ENCODE data around the gene C17orf107. TPM values are rescaled to one million over a fixed set of nuclear protein-coding genes. Genes with fewer than 3 reads are reported as not detected.
"Not testable (repeated sequence)": the region's sequence is repeated elsewhere in the genome, so short reads cannot be mapped to it uniquely, and the experiment has no call there.

C17orf107 gene
- not detected for polyA plus RNA-seq (2012; ENCODE audit: insufficient read depth, insufficient read length)

GRCh38 chr17:4899341-4900230, at the start of gene C17orf107:
TSS of gene C17orf107 (plus strand) at chr17:4899536. CDS start at chr17:4899763, 227 bp downstream.
- no peak within 1 kb of the TSS for H3K4me3 ChIP-seq (ENCODE audit: low read length)

GRCh38 chr17:4850246-4850645, 49.1 kb upstream of the C17orf107 start:
- H3K4me3 ChIP-seq (ENCODE audit: low read length) = no peak overlapping the region
- no peak for DNase-seq (ENCODE audit: low read depth, low spot score)

More at GRCh38 chr17:4899341-4900230, at the start of gene C17orf107:
- no peak for DNase-seq (ENCODE audit: low read depth, low spot score)

- H3K4me3 ChIP-seq (ENCODE audit: low read length) = no peak overlapping the region
Observed at GRCh38 chr17:4851084-4851483, 48.3 kb upstream of the C17orf107 start.

GRCh38 chr17:4852567-4853207, 46.6 kb upstream of the C17orf107 start:
- peak; percentile 12 for DNase-seq (ENCODE audit: low read depth, low spot score)
- no peak overlapping the region for H3K4me3 ChIP-seq (ENCODE audit: low read length)

More at GRCh38 chr17:4851084-4851483, 48.3 kb upstream of the C17orf107 start:
- no peak for DNase-seq (ENCODE audit: low read depth, low spot score)

DNA sequence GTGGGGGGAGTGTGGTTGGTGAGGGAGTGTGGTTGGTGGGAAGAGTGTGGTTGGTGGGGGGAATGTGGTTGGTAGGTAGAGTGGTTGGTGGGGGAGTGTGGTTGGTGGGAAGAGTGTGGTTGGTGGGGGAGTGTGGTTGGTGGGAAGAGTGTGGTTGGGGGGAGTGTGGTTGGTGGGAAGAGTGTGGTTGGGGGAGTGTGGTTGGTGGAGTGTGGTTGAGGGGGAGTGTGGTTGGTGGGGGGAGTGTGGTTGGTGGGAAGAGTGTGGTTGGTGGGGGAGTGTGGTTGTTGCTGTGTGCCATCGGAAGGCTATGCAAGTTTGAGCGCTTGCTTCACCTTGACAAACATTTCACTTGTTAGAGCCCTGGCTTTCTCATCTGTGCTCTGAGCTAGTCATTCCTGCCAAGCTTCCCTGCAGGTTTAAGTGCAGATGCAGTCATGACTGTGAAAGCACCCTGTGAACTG, 46.1 kb upstream of the C17orf107 start:
- H3K4me3 ChIP-seq (ENCODE audit: low read length) = no peak overlapping the region
- peak; percentile 29 for DNase-seq (ENCODE audit: low read depth, low spot score)

GRCh38 chr17:4854111-4854681, 45.1 kb upstream of the C17orf107 start:
- no peak for DNase-seq (ENCODE audit: low read depth, low spot score)
- no peak overlapping the region for H3K4me3 ChIP-seq (ENCODE audit: low read length)

DNA sequence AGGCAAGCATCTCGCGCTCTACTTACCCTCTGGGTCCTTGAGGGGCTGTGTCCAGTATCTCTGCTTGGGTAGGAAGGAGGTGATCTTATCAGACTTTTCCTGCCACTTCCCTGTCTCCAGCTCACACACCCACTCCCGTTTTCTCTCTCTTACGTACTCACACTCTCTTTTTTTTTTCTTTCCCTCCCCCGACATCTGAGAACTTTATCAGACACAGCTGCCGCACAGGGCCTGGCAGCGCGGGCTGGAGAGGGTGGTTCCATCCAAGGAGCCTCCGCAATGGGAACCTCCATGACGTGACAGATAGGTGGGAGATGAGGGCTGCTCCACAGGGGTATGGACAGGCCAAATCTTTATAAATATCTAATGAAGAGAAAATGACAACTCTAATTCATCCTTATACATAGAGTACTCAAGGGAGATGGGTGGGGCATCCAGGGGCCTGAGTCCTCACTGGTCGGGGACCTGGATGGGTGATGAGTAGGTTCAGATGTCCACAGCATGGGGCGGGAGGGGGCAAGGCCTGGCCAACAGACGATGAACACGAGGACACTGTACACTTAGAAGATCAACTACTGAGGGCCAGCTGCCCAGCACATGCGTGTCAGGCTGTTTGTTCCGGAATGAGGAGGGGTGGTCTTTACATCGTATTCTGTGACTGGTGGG, 42.9 kb upstream of the C17orf107 start:
- H3K4me3 ChIP-seq (ENCODE audit: low read length) = no peak overlapping the region
- DNase-seq (ENCODE audit: low read depth, low spot score) = no peak

DNA sequence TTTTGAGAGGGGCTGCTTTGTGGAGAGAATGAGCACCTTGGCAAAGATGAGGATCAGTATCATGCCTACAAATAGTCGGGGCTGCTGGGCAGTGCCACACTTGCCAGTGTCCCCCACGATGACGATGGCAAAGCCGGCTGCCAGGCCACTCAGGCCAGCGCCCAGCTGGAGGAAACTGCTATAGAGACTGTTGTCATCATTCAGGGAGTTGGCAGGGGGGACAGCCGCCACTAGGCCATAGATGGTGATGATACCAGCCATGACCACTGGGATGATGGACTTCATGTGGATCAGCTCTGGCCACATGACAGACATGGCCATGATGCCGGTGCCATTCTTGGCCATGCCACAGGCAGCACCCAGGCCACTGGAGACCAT, 42.4 kb upstream of the C17orf107 start:
- no peak overlapping the region for H3K4me3 ChIP-seq (ENCODE audit: low read length)
- DNase-seq (ENCODE audit: low read depth, low spot score) = no peak

DNA sequence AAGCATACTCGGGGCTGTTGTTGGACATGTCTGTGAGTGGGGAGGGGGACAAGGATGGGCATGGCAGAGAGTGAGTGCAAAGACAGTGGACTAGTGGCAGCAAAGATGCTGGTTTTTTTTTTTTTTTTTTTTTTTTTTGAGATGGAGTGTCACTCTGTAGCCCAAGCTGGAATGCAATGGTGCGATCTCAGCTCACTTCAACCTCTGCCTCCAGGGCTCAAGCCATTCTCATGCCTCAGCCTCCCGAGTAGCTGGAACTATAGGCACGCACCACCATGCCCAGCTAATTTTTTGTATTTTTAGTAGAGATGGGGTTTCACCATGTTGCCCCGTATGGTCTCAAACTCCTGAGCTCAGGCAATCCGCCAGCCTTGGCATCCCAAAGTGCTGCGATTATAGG, 42.0 kb upstream of the C17orf107 start:
- DNase-seq (ENCODE audit: low read depth, low spot score); H3K4me3 ChIP-seq (ENCODE audit: low read length): not testable (repeated sequence)

- H3K4me3 ChIP-seq (ENCODE audit: low read length) = no peak overlapping the region
- DNase-seq (ENCODE audit: low read depth, low spot score) = no peak
Observed at GRCh38 chr17:4858068-4858881, 41.1 kb upstream of the C17orf107 start.

GRCh38 chr17:4858882-4859260, 40.5 kb upstream of the C17orf107 start:
- DNase-seq (ENCODE audit: low read depth, low spot score) = no peak
- H3K4me3 ChIP-seq (ENCODE audit: low read length) = no peak overlapping the region

- no peak overlapping the region for H3K4me3 ChIP-seq (ENCODE audit: low read length)
- DNase-seq (ENCODE audit: low read depth, low spot score) = no peak
Observed at GRCh38 chr17:4859816-4860625, 39.3 kb upstream of the C17orf107 start.

DNA sequence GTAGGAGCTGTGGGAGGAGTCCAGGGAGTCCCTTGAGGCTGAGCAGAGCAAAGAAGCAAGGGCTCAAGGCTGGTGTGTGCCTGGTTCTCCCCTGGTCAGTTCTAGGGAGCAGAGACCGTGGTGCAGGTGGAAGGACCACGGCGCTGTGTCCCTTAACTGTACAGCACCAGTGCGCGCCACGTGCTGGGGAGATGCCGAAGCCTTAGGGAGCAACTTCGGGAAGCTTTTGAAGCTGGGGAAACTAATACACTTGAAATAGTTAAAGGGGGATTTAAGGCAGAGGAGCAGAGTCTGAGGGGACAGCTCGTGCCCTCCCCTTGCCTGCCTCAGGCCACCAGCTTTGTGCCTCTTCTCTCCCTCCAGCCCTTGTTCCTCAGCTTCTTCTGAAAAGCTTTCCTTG, 38.7 kb upstream of the C17orf107 start:
- no peak for DNase-seq (ENCODE audit: low read depth, low spot score)
- H3K4me3 ChIP-seq (ENCODE audit: low read length) = no peak overlapping the region

GRCh38 chr17:4861052-4861451, 38.3 kb upstream of the C17orf107 start:
- no peak for DNase-seq (ENCODE audit: low read depth, low spot score)
- no peak overlapping the region for H3K4me3 ChIP-seq (ENCODE audit: low read length)

DNA sequence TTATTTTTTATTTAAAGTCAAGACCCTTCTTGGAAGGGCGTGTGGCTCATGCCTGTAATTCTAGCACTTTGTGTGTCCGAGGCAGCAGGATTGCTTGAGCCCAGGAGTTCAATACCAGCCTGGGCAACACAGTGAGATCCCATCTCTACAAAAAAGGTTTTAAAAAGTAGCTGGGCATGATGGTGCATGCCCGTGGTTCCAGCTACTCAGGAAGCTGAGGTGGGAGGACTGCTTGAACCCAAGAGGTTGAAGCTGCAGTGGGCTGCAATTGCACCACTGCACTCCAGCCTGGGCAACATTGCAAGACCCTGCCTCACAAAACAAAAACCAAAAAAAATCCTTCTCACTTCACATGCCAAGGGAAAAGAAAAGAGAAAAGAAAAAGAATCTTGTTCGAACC, 36.6 kb upstream of the C17orf107 start:
- no peak overlapping the region for H3K4me3 ChIP-seq (ENCODE audit: low read length)
- DNase-seq (ENCODE audit: low read depth, low spot score) = no peak

DNA sequence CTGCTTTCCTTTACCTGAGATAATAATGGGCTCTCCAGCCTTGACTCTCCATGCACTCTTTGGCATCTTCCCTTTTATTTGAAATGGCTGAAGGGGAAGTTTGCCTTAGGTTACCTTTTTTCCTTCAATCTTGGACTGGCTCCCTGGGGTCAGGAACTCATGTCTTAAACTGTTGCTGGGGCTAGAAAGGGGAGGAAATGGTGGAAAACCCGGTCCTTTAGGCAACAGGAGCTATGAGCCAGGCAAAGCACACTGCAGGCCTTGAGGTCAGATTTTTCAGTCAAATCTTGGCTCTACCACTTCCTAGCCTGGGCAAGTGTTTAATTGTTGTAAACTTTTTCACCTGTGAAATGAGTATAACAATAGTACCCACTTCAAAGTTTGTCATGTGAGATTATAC, 36.0 kb upstream of the C17orf107 start:
- no peak for DNase-seq (ENCODE audit: low read depth, low spot score)
- H3K4me3 ChIP-seq (ENCODE audit: low read length) = no peak overlapping the region

DNA sequence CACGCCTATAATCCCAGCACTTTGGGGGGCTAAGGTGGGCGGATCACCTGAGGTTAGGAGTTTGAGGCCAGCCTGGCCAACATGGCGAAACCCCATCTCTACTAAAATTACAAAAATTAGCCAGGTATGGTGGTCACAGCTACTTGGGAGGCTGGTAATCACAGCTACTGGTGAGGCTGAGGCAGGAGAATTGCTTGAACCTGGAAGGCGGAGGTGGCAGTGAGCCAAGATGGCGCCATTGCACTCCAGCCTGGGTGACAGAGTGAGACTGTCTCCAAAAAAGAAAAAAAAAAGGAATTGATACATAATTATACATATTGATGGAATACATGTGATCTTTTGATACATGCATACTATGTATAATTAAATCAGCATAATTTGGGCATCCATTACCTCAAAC, 31.8 kb upstream of the C17orf107 start:
- not testable (repeated sequence) for DNase-seq (ENCODE audit: low read depth, low spot score); H3K4me3 ChIP-seq (ENCODE audit: low read length)
